GM21515 (cell line): ENCODE data around the gene SLC38A2.

Experiments used
- ATAC-seq: cut with Tn5 transposase; IDR thresholded peaks from one replicate; pipeline ENCODE4 v1.9.1; 2021; ENCODE audit not compliant: unreplicated experiment

The SLC38A2 gene

GRCh38 chr12:46395388-46395787 lies 22.8 kb upstream of the SLC38A2 start:
- no peak for ATAC-seq

DNA sequence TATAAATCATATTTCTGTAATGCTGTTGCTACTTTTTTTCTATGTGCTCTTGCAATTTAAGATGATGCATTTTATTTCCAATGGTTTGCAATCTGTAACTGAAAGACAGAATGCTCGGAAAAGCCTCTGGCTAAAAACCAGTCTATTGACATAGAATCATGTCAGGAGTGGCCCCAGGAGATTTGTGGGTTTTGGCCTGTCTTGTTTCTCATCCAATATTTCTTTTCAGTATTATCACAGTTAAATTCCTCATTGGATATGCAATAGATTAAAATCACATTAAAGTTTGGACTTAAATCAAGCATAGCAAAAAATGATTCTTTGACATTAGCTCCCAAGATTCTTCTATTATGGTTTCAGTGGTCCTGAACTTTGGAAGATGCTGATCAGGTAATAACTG lies 19.1 kb upstream of the SLC38A2 start:
- no peak for ATAC-seq

GRCh38 chr12:46390881-46391280 lies 18.3 kb upstream of the SLC38A2 start:
- no peak for ATAC-seq

- ATAC-seq: no peak
These were observed 17.7 kb upstream of the SLC38A2 start for GRCh38 chr12:46390304-46390703.

DNA sequence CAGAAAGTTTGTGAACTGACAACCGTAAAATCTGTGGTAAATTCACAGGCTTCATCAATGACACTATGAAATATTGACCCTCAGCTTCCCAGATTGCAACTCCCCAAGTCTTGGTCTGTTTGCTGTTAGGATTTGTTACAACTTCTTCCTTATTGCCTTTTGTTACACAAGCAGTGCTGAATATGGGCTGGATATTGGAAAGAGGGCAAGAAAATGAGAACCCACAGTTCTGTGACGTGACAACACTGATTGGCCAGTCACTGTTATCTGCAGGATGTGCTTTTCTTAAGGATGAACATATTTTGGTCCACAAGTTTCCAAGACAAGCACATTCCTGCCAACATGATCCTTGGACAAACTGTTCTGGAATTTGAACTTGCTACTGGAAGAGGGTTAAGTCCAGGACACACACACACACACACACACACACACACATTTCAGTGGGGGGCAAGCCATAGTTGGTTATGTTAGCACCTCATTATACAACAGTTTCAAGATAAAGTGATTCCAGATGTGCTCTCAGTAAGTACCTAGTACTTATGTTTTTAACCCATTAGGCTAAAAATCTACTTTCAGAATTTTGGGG lies 16.6 kb upstream of the SLC38A2 start:
- no peak for ATAC-seq

- ATAC-seq: peak; percentile 71
These were observed 16.0 kb upstream of the SLC38A2 start for GRCh38 chr12:46388427-46389021.

DNA sequence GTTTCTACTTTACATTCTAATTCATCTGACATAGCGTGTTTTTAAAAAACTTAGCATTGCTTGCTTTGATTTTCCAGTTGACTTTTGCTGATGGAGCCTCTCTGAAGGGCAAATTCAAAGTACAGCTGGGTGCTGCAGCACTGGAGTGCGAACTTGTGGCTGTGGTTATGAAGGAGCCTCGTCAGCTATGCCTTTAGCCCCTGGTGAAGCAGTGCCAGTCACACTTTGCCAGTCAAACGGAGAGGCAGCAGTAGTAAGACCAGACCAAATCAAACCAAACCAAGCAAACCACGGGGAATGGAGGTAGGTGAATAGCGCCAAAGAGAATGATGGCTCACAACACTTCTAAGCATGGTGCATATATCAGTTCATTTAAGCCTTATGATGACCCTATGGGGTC lies 15.1 kb upstream of the SLC38A2 start:
- no peak for ATAC-seq

- ATAC-seq: peak; percentile 25
These were observed 14.5 kb upstream of the SLC38A2 start for GRCh38 chr12:46386877-46387629.

DNA sequence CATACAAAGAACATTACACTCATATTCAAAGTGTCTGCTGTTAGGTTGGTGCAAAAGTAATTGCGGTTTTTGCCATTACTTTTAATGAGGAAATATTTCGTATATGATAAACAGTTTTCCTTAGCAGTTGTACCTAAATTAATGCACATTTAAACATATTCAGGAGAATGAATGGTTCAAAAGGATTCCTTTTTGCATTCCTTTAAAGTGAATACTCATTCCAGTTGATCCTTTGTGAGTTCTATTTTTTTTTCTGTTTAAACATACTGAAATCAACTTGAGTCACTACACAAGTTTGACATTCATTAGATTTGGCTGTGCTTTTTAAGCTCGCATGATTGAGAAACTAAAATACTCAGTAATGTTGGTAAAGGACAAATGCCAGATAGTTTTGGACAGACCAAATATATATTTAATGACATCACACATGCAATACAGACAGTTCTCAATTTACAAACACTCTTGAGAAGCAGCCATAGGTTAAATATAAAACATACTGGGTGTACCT lies 13.8 kb upstream of the SLC38A2 start:
- ATAC-seq: no peak

DNA sequence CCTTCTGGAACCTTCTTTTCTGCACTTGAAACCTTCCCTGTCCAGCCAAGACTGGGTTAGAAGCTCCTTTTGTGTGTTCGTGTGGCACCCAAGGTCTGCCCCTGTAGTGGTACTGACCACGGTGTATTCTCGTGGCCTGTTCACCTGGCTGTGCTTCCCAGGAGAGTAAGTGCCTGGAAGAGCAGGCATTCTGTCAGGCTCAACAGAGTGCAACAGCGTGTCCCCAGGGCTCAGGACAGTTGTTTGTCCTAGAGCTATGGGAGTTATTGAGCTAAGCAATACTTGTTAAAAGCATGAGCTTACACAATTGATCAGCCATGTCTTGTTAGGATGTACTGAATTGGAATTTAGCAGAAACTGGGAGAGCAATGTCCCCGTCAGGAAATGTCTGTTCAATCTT lies 12.9 kb upstream of the SLC38A2 start:
- ATAC-seq: no peak

- ATAC-seq: no peak
These were observed 12.1 kb upstream of the SLC38A2 start for GRCh38 chr12:46384451-46385309.

DNA sequence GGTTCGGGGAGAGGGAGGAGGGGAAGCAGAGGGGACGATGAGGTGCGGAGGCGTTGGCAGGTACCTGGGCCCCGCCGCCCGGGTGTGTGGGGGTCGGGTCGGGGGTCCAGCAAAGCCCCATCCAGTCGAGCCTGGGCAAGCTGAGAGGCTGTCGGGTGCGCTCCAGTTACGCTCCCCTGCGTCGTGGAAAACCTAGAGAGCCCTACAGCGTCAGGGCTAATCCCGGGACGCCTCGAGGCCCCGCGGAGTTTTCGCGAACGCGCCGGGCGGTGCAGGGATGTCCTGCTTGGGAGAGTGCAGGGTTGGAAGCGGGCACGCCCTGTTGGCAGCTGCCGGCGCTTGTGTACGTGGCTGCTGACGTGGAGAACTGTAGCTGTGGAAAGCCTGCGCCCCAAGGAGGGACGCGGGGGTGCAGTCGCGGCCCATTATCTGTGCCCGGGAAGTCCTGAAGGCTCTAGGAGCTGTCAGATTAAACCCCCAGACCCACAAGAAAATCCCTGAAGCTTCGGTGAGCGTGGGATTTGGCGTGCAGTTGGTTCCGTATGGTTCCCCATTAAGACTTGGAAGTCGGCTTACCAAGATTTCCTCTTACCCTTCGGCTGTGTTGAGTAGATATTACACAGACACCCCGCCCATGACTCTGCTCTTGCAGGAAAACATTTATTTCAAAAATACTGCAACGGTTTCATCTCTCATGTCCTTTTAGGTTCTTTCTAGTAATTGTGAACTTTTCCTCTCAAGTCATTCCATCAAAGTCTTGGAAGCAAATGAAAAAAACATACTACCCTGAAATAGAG lies 11.3 kb upstream of the SLC38A2 start:
- peak; percentile 44 for ATAC-seq

DNA sequence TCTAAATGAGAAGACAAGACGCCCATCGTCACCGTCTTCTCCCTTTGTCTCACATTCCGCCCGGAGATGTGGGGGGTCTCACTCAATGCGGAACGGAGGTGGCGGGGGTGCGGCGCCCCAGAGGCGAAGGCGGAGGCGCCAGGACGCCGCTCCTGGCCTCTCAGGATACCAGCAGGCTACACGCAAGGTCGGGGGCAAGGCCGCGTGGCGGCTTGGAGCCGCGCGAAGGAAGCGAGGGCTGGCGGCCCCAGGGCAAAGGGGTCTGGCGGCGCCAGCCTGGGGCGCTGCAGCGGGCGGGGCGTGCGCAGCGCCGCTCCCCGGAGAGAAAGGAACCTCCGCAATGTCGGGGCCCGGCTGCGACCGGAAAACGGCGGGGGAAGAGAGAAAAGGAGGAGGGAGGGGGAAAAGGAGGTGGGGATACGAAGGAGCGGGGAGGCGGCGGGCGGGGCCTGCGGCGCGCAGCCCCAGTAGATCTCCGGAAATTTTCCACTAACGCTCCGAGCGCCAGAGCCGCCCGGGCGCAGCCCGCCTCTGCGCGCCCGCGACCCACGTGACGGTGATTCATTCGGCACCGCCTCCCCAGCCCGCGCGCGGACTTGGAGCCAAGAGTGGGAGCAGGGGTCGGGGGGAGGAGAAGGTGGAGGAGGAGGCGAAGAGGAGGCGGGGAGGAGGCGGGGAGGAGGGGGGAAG lies 10.5 kb upstream of the SLC38A2 start:
- peak; percentile 65 for ATAC-seq

DNA sequence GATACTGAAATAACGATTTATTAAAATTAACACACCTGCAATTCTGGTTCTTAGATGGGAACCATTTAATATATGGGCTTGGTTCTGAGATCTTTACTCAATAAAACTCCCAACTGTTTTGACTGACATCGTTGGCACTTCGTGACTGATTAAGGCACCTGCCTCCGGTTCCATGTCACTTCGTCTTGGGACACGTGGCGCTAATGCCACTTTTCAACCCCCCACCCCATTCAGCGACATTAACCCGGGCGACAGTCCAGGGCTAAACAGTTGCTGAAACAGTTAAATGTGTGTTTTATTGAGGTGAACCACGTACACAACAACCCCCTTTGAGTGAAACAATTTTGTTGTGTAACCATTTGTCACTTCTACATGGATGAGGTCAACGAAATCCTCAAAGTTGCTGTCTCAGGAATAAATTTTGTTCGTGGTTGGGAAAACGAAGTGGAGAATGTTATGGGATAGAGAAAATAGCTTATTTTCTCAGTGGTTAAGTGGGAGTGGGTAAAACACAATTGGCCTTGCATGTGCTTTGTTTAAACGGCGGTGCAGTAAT lies 9.9 kb upstream of the SLC38A2 start:
- no peak for ATAC-seq

- no peak for ATAC-seq
These were observed 8.3 kb upstream of the SLC38A2 start for GRCh38 chr12:46380881-46381280.

DNA sequence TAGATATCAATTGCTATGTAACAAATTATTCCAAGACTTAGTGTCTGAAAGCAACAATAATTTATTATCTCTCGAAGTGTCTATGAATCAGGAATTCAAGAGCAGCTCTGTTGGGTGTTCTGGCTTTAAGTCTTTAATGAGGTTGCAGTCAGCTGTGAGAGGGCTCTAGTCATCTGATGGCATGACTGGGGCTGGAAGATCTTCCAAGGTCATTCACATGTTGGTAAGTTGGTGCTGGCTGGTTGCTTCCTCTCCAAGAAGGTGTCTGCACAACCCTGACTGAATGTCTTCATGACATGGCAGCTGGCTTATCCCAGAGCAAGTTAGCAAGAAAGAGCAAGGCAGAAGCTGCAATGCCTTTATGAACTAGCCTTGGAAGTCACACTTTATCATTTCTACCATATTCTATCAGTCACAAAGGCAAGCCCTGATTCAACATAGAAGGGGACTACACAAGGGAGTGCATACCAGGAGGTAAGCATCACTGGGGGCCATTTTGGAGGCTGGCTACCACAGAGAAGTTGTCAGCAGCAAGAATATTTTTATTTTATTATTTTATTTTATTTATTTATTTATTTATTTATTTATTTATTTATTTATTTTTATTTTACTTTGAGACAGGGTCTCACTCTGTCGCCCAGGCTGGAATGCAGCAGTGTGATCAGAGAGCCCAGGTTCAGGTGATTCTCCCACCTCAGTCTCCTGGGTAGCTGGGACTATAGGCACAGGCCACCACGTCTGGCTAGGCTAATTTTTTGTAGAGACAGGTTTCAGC lies 7.6 kb upstream of the SLC38A2 start:
- no peak for ATAC-seq

- no peak for ATAC-seq
These were observed 6.8 kb upstream of the SLC38A2 start for GRCh38 chr12:46379352-46379751.

DNA sequence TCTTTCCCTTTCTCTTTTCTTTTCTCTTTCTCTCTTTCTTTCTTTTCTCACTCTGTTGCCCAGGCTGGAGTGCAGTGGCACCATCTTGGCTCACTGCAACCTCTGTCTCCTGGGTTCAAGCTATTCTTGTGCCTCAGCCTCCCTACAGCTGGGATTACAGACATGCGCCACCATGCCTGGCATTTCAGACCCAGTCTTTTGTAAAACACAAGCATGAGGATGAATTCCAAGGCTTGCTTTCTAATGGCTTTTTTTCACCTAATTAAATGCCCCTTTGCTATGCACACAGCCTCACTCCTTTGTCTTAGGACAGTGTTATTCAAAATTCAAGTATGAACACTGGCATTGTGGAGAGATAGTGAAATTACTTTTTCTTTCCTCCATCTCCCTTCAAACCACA lies 6.0 kb upstream of the SLC38A2 start:
- ATAC-seq: no peak

DNA sequence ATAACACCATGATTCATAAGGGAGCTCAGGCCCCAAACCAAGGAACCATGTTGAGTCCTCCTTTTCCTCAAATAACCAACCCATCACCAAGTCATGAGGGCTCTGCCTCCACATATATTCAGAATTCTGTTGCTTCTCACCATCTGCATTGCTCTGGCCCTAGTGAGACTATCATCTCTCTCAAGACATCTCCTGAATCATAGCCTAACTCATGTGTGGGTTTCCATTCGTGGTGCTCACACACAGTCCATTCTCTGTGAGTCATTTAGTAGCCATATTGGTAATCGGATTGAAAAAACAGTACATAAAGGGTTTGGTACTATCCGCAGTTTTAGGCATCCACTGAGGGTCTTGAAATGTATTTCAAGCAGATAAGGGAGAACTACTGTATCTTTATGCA lies 5.1 kb upstream of the SLC38A2 start:
- no peak for ATAC-seq
